Measurements from ENCODE around the gene NUDT16L1. TPM values are rescaled to one million over a fixed set of nuclear protein-coding genes. Genes with fewer than 3 reads are reported as not detected.
"Not testable (repeated sequence)": the region's sequence is repeated elsewhere in the genome, so short reads cannot be mapped to it uniquely, and the experiment has no call there.

The NUDT16L1 gene
- total RNA-seq, 1 experiment from 2014 or later: 49.9 TPM

- CTCF ChIA-PET; H3K79me2 ChIP-seq (ENCODE audit: low read length); H3K9me3 ChIP-seq (ENCODE audit: low read length); BruUV-seq (replicated peaks); H2AFZ ChIP-seq (ENCODE audit: low read length); H3K4me2 ChIP-seq (ENCODE audit: low read length); H4K20me1 ChIP-seq (ENCODE audit: low read length); H3K9me2 ChIP-seq (replicated peaks; ENCODE audit: low read length); intact Hi-C loops (cut with micrococcal nuclease); H3K4me1 ChIP-seq (ENCODE audit: insufficient read depth, low read length); H3K9ac ChIP-seq (ENCODE audit: low read length); H3K4me3 ChIP-seq (ENCODE audit: low read length); POLR2A ChIA-PET (ENCODE audit: unreplicated experiment); H3K36me3 ChIP-seq (ENCODE audit: low read depth, low read length); H3K27ac ChIP-seq (ENCODE audit: low read length); H3F3A ChIP-seq (ENCODE audit: low read length, unreplicated experiment); H3K27me3 ChIP-seq (ENCODE audit: low read length): not testable (repeated sequence)
- TF ChIP-seq CTCF (conservative IDR thresholded peaks at IDR 0.05; ENCODE audit: low read depth, low read length): peak; percentile 78
- DNase-seq (peak; percentile 61), ATAC-seq (peak; percentile 66)
Measured at GRCh38 chr16:4650443-4651074, 42.8 kb upstream of the NUDT16L1 start.

DNA sequence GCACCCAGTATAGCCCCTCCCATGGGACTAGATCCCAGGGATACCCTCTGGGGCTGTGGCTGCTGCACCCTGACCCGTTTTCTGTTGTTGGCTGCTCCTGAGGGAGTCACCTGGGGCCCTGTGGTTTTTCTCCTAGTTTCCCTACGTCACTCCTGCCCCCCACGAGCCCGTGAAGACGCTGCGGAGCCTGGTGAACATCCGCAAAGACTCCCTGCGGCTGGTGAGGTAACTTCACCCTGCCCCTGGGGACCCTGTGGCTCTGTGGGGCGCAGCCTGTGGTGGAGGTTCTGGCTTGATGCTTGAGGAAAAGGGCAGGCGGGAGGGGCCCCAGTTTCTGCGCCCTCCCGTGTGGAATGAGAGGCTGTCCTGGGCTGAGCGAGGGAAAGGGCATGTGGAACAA, 41.5 kb upstream of the NUDT16L1 start:
- Histone ChIP-seq H3K27me3 (ENCODE audit: low read length) (no peaks in the 10 kb centered on the region), H3K27ac (ENCODE audit: low read length) (no peak overlapping the region), H3K79me2 (ENCODE audit: low read length) (no peaks in the 10 kb centered on the region), H3K4me1 (ENCODE audit: insufficient read depth, low read length) (no peaks in the 10 kb centered on the region), H3K9me3 (ENCODE audit: low read length) (no peaks in the 10 kb centered on the region), H4K20me1 (ENCODE audit: low read length) (no peaks in the 10 kb centered on the region), H3K36me3 (ENCODE audit: low read depth, low read length) (no peaks in the 10 kb centered on the region; the same call in 1 of the 2 replicates), H3K4me3 (ENCODE audit: low read length) (no peak overlapping the region), H3K9ac (ENCODE audit: low read length) (no peak overlapping the region), H3F3A (ENCODE audit: low read length, unreplicated experiment) (no peaks in the 10 kb centered on the region), H3K4me2 (ENCODE audit: low read length) (no peak overlapping the region), H3K9me2 (replicated peaks; ENCODE audit: low read length) (no peaks in the 10 kb centered on the region), H2AFZ (ENCODE audit: low read length) (no peak overlapping the region)
- ChIA-PET POLR2A (ENCODE audit: unreplicated experiment) (no interaction called here), CTCF (no interaction called here)
- DNase-seq: no peak
- intact Hi-C loops (cut with micrococcal nuclease): no loop called here
- no peak for ATAC-seq
- TF ChIP-seq EZH2phosphoT487 (IDR thresholded peaks at IDR 0.05; ENCODE audit: borderline replicate concordance, low read length) (no peak), EZH2 (IDR thresholded peaks at IDR 0.05; ENCODE audit: low read length, unreplicated experiment) (no peak), CTCF (conservative IDR thresholded peaks at IDR 0.05; ENCODE audit: low read depth, low read length) (no peak)
- BruUV-seq (replicated peaks): no TSS peak

- H3K79me2 ChIP-seq (ENCODE audit: low read length): no peaks in the 10 kb centered on the region
- DNase-seq: no peak
- ChIA-PET POLR2A (ENCODE audit: unreplicated experiment) (no interaction called here), CTCF (no interaction called here)
- ATAC-seq: no peak
- H3K9ac ChIP-seq (ENCODE audit: low read length): no peak overlapping the region
- H3F3A ChIP-seq (ENCODE audit: low read length, unreplicated experiment): no peaks in the 10 kb centered on the region
- no peak for TF ChIP-seq CTCF (conservative IDR thresholded peaks at IDR 0.05; ENCODE audit: low read depth, low read length)
- no peak for TF ChIP-seq EZH2phosphoT487 (IDR thresholded peaks at IDR 0.05; ENCODE audit: borderline replicate concordance, low read length)
- no peak for TF ChIP-seq EZH2 (IDR thresholded peaks at IDR 0.05; ENCODE audit: low read length, unreplicated experiment)
- no peaks in the 10 kb centered on the region for H4K20me1 ChIP-seq (ENCODE audit: low read length)
- no peak overlapping the region for H3K4me3 ChIP-seq (ENCODE audit: low read length)
- no peaks in the 10 kb centered on the region for H3K9me3 ChIP-seq (ENCODE audit: low read length)
- H3K36me3 ChIP-seq (ENCODE audit: low read depth, low read length): no peaks in the 10 kb centered on the region; the same call in 1 of the 2 replicates
- no TSS peak for BruUV-seq (replicated peaks)
- H3K27ac ChIP-seq (ENCODE audit: low read length): no peak overlapping the region
- H3K27me3 ChIP-seq (ENCODE audit: low read length): no peaks in the 10 kb centered on the region
- H2AFZ ChIP-seq (ENCODE audit: low read length): no peak overlapping the region
- H3K4me1 ChIP-seq (ENCODE audit: insufficient read depth, low read length): no peaks in the 10 kb centered on the region
- H3K9me2 ChIP-seq (replicated peaks; ENCODE audit: low read length): no peaks in the 10 kb centered on the region
- no peak overlapping the region for H3K4me2 ChIP-seq (ENCODE audit: low read length)
- intact Hi-C loops (cut with micrococcal nuclease): no loop called here
Measured at GRCh38 chr16:4652561-4652960, 40.8 kb upstream of the NUDT16L1 start.

Data from PC-3 (cell line).